NCI-H1417 treated with DMSO at 0.1 percent for 48 hours (cell line): Measurements from ENCODE around the gene METTL14.
A peak's percentile ranks its signal among the peaks of the same experiment; 100 is the strongest.
"Not testable (repeated sequence)": the region's sequence is repeated elsewhere in the genome, so short reads cannot be mapped to it uniquely, and the experiment has no call there.

Experiments
- DNase-seq: peaks from one replicate; lab custom pipeline; 2025; lab: John Stamatoyannopoulos, UW

Gene METTL14

GRCh38 chr4:118684873-118685811 is at the start of gene METTL14:
TSS of gene METTL14 (plus strand) at chr4:118685392. CDS start at chr4:118685535, 143 bp downstream.
- peak; percentile 62 for DNase-seq

GRCh38 chr4:118636126-118636525 is 49.1 kb upstream of the METTL14 start:
- DNase-seq: not testable (repeated sequence)

GRCh38 chr4:118664665-118665064 is 20.5 kb upstream of the METTL14 start:
- DNase-seq: not testable (repeated sequence)

- DNase-seq: not testable (repeated sequence)
Observed at GRCh38 chr4:118669220-118669619, 16.0 kb upstream of the METTL14 start.

- not testable (repeated sequence) for DNase-seq
Observed at GRCh38 chr4:118670968-118671367, 14.2 kb upstream of the METTL14 start.

- no peak for DNase-seq
Observed at GRCh38 chr4:118676128-118676527, 9.1 kb upstream of the METTL14 start.

- DNase-seq: no peak
Observed at GRCh38 chr4:118680808-118681207, 4.4 kb upstream of the METTL14 start.

GRCh38 chr4:118682928-118683327 is 2.3 kb upstream of the METTL14 start:
- no peak for DNase-seq

GRCh38 chr4:118683513-118683912 is 1.7 kb upstream of the METTL14 start:
- DNase-seq: no peak

GRCh38 chr4:118703118-118703517 is 17.9 kb downstream of the METTL14 start:
- no peak for DNase-seq

- no peak for DNase-seq
Observed at GRCh38 chr4:118711052-118711451, 25.9 kb downstream of the METTL14 start.

- no peak for DNase-seq
Observed at GRCh38 chr4:118712872-118713271, 27.7 kb downstream of the METTL14 start.

GRCh38 chr4:118714682-118715081 is 29.5 kb downstream of the METTL14 start:
- no peak for DNase-seq

GRCh38 chr4:118716304-118716703 is 31.1 kb downstream of the METTL14 start:
- no peak for DNase-seq

- no peak for DNase-seq
Observed at GRCh38 chr4:118718511-118719170, 33.4 kb downstream of the METTL14 start.

GRCh38 chr4:118721752-118722151 is 36.6 kb downstream of the METTL14 start:
- DNase-seq: no peak

- no peak for DNase-seq
Observed at GRCh38 chr4:118723369-118723768, 38.2 kb downstream of the METTL14 start.

GRCh38 chr4:118727360-118727759 is 42.2 kb downstream of the METTL14 start:
- no peak for DNase-seq

GRCh38 chr4:118729287-118730286 is 44.4 kb downstream of the METTL14 start:
- no peak for DNase-seq

- DNase-seq: no peak
Observed at GRCh38 chr4:118730683-118731082, 45.5 kb downstream of the METTL14 start.

- DNase-seq: no peak
Observed at GRCh38 chr4:118732591-118733330, 47.6 kb downstream of the METTL14 start.
